WERI-Rb-1 (cell line): ENCODE results near the gene LRPAP1.
"Not testable (repeated sequence)": the region's sequence is repeated elsewhere in the genome, so short reads cannot be mapped to it uniquely, and the experiment has no call there.

ENCODE experiments used
- DNase-seq: peaks from one replicate; pipeline ENCODE4 v3.0.0-alpha.2; 2020
- H3K27ac ChIP-seq: fragments of 250-450 bp; sonication (Bioruptor Pico); 2 replicates; pipeline ENCODE4 v1.5.1; 2020; ENCODE audit warnings: mild to moderate bottlenecking, moderate library complexity
- H3K27me3 ChIP-seq: fragments of 250-450 bp; sonication (Bioruptor Pico); 2 replicates; pipeline ENCODE4 v1.5.1; 2021; ENCODE audit warnings: mild to moderate bottlenecking, low read depth, moderate library complexity; ENCODE audit not compliant: insufficient read depth, severe bottlenecking
- H3K36me3 ChIP-seq: fragments of 250-450 bp; sonication (Bioruptor Pico); 2 replicates; pipeline ENCODE4 v1.5.1; 2020; ENCODE audit warnings: mild to moderate bottlenecking, moderate library complexity
- H3K4me3 ChIP-seq: 2 replicates; pipeline ENCODE4 v1.5.1; 2011; ENCODE audit warnings: low read depth, mild to moderate bottlenecking, control low read depth, low read length
- H3K9me3 ChIP-seq: fragments of 250-450 bp; sonication (Bioruptor Pico); 2 replicates; pipeline ENCODE4 v1.5.1; 2021; ENCODE audit warnings: mild to moderate bottlenecking, moderate library complexity; ENCODE audit not compliant: severe bottlenecking
- CTCF ChIP-seq: IDR thresholded peaks from 2 replicates; pipeline ENCODE4 v1.5.1; 2011; ENCODE audit warnings: low read depth, mild to moderate bottlenecking, control low read depth, inconsistent platforms, low read length

The LRPAP1 gene

GRCh38 chr4:3559381-3560290 is 27.4 kb upstream of the LRPAP1 start:
- H3K27me3 ChIP-seq, H3K36me3 ChIP-seq, H3K27ac ChIP-seq, H3K9me3 ChIP-seq, H3K4me3 ChIP-seq, DNase-seq: not testable (repeated sequence)

- not testable (repeated sequence) for DNase-seq, H3K36me3 ChIP-seq, H3K27me3 ChIP-seq, H3K27ac ChIP-seq, H3K4me3 ChIP-seq, H3K9me3 ChIP-seq
Measured at GRCh38 chr4:3558514-3558836, 26.3 kb upstream of the LRPAP1 start.

GRCh38 chr4:3557676-3558513 is 25.7 kb upstream of the LRPAP1 start:
- not testable (repeated sequence) for H3K27me3 ChIP-seq, DNase-seq, H3K4me3 ChIP-seq, H3K9me3 ChIP-seq, H3K36me3 ChIP-seq, H3K27ac ChIP-seq

GRCh38 chr4:3557088-3557492 is 24.9 kb upstream of the LRPAP1 start:
- H3K27ac ChIP-seq, H3K4me3 ChIP-seq, DNase-seq, H3K9me3 ChIP-seq, H3K27me3 ChIP-seq, H3K36me3 ChIP-seq: not testable (repeated sequence)

- not testable (repeated sequence) for H3K9me3 ChIP-seq, H3K27me3 ChIP-seq, DNase-seq, H3K4me3 ChIP-seq, H3K27ac ChIP-seq, H3K36me3 ChIP-seq
- TF ChIP-seq CTCF, result peak; percentile 14; the same call in 1 of the 2 replicates
Measured at GRCh38 chr4:3556244-3556867, 24.1 kb upstream of the LRPAP1 start.

GRCh38 chr4:3555459-3556070 is 23.3 kb upstream of the LRPAP1 start:
- not testable (repeated sequence) for H3K27me3 ChIP-seq, H3K4me3 ChIP-seq, H3K36me3 ChIP-seq, H3K9me3 ChIP-seq, H3K27ac ChIP-seq, DNase-seq

- H3K36me3 ChIP-seq, H3K4me3 ChIP-seq, H3K27me3 ChIP-seq, H3K27ac ChIP-seq, H3K9me3 ChIP-seq, DNase-seq: not testable (repeated sequence)
Measured at GRCh38 chr4:3551366-3551765, 19.1 kb upstream of the LRPAP1 start.

GRCh38 chr4:3550792-3551325 is 18.6 kb upstream of the LRPAP1 start:
- not testable (repeated sequence) for H3K9me3 ChIP-seq, H3K27ac ChIP-seq, H3K27me3 ChIP-seq, DNase-seq, H3K36me3 ChIP-seq, H3K4me3 ChIP-seq

- H3K4me3 ChIP-seq, DNase-seq, H3K36me3 ChIP-seq, H3K27me3 ChIP-seq, H3K27ac ChIP-seq, H3K9me3 ChIP-seq: not testable (repeated sequence)
Measured at GRCh38 chr4:3550041-3550440, 17.8 kb upstream of the LRPAP1 start.

- not testable (repeated sequence) for H3K4me3 ChIP-seq, H3K27ac ChIP-seq, DNase-seq, H3K36me3 ChIP-seq, H3K9me3 ChIP-seq, H3K27me3 ChIP-seq
Measured at GRCh38 chr4:3549694-3550001, 17.4 kb upstream of the LRPAP1 start.

GRCh38 chr4:3548991-3549693 is 16.9 kb upstream of the LRPAP1 start:
- not testable (repeated sequence) for DNase-seq, H3K36me3 ChIP-seq, H3K27ac ChIP-seq, H3K4me3 ChIP-seq, H3K27me3 ChIP-seq, H3K9me3 ChIP-seq

- not testable (repeated sequence) for H3K9me3 ChIP-seq, DNase-seq, H3K36me3 ChIP-seq, H3K27me3 ChIP-seq, H3K27ac ChIP-seq, H3K4me3 ChIP-seq
Measured at GRCh38 chr4:3546721-3547120, 14.5 kb upstream of the LRPAP1 start.
